HTR-8/SVneo (cell line): ENCODE results near the gene LRGUK.
"Not testable (repeated sequence)": the region's sequence is repeated elsewhere in the genome, so short reads cannot be mapped to it uniquely, and the experiment has no call there.

Experiments
- DNase-seq: peaks from one replicate; pipeline ENCODE4 v3.0.0; 2011; ENCODE audit warnings: low spot score, mixed read lengths; ENCODE audit not compliant: insufficient read length
- FAIRE-seq: peaks from 2 replicates; lab custom pipeline; 2011; peaks lifted over from hg19 to GRCh38; lab: Jason Lieb, UNC

Gene LRGUK

GRCh38 chr7:134211817-134212216 lies 84.7 kb downstream of the LRGUK start:
- FAIRE-seq (no peak), DNase-seq (no peak)

GRCh38 chr7:134212576-134213546 lies 85.7 kb downstream of the LRGUK start:
- DNase-seq (no peak), FAIRE-seq (no peak)

GRCh38 chr7:134220236-134220635 lies 93.1 kb downstream of the LRGUK start:
- FAIRE-seq (no peak), DNase-seq (no peak)

- not testable (repeated sequence) for FAIRE-seq, DNase-seq
These were observed 104.2 kb downstream of the LRGUK start for GRCh38 chr7:134231296-134231695.

GRCh38 chr7:134234216-134234615 lies 107.1 kb downstream of the LRGUK start:
- FAIRE-seq: no peak
- no peak for DNase-seq

- no peak for FAIRE-seq
- no peak for DNase-seq
These were observed 118.1 kb downstream of the LRGUK start for GRCh38 chr7:134245253-134245652.

- no peak for DNase-seq
- FAIRE-seq: no peak
These were observed 119.2 kb downstream of the LRGUK start for GRCh38 chr7:134246347-134246746.

GRCh38 chr7:134246761-134247160 lies 119.6 kb downstream of the LRGUK start:
- no peak for FAIRE-seq
- no peak for DNase-seq

- FAIRE-seq (no peak), DNase-seq (no peak)
These were observed 121.1 kb downstream of the LRGUK start for GRCh38 chr7:134248196-134248595.

- FAIRE-seq: no peak
- DNase-seq: no peak
These were observed 127.2 kb downstream of the LRGUK start for GRCh38 chr7:134254311-134254710.

GRCh38 chr7:134255814-134256213 lies 128.7 kb downstream of the LRGUK start:
- DNase-seq: no peak
- no peak for FAIRE-seq

GRCh38 chr7:134262322-134262721 lies 135.2 kb downstream of the LRGUK start:
- DNase-seq (no peak), FAIRE-seq (no peak)

- FAIRE-seq (no peak), DNase-seq (no peak)
These were observed 149.8 kb downstream of the LRGUK start for GRCh38 chr7:134276951-134277350.

GRCh38 chr7:134278502-134279153 lies 151.5 kb downstream of the LRGUK start:
- FAIRE-seq (no peak), DNase-seq (no peak)

- DNase-seq (no peak), FAIRE-seq (no peak)
These were observed 152.2 kb downstream of the LRGUK start for GRCh38 chr7:134279336-134279735.

- FAIRE-seq (no peak), DNase-seq (no peak)
These were observed 152.8 kb downstream of the LRGUK start for GRCh38 chr7:134279898-134280297.

- FAIRE-seq (no peak), DNase-seq (no peak)
These were observed 153.4 kb downstream of the LRGUK start for GRCh38 chr7:134280508-134280907.

GRCh38 chr7:134284011-134284410 lies 156.9 kb downstream of the LRGUK start:
- no peak for DNase-seq
- FAIRE-seq: no peak

GRCh38 chr7:134284952-134285351 lies 157.8 kb downstream of the LRGUK start:
- DNase-seq (no peak), FAIRE-seq (no peak)

GRCh38 chr7:134287916-134288659 lies 160.9 kb downstream of the LRGUK start:
- FAIRE-seq (no peak), DNase-seq (no peak)

- FAIRE-seq: no peak
- DNase-seq: no peak
These were observed 162.3 kb downstream of the LRGUK start for GRCh38 chr7:134289423-134289822.
